H1 (cell line): ENCODE data around the gene SELENOF. TPM values are rescaled to one million over a fixed set of nuclear protein-coding genes. Genes with fewer than 3 reads are reported as not detected.

ENCODE experiments used
- CTCF ChIA-PET: fragments of 300-600 bp; sonication (Branson Sonifier 250); formaldehyde crosslinking; loops from one replicate; lab custom pipeline; 2021; ENCODE audit not compliant: partially characterized antibody; lab: Charles Lee
- POLR2A ChIA-PET: fragments of 300-600 bp; sonication (Branson Sonifier 250); formaldehyde crosslinking; loops from one replicate; lab custom pipeline; 2021; ENCODE audit warnings: inconsistent platforms; ENCODE audit not compliant: partially characterized antibody; lab: Charles Lee
- DNase-seq, 2 experiments: peaks; one replicate each; pipeline versions ENCODE4 v3.0.0 to v3.0.0-alpha.2; 2010 to 2022; ENCODE audit warnings: low spot score in 2 of 2, low read depth in 1 of 2, mixed read lengths in 1 of 2
- FAIRE-seq: peaks from 2 replicates; lab custom pipeline; 2011; peaks lifted over from hg19 to GRCh38; lab: Jason Lieb, UNC
- H2AFZ ChIP-seq: 2 replicates; pipeline ENCODE4 v1.8.1; 2012; ENCODE audit warnings: low read length, inconsistent platforms
- H2AK5ac ChIP-seq: 2 replicates; pipeline ENCODE4 v1.6.1; 2013; ENCODE audit warnings: low read depth, low read length
- H2BK120ac ChIP-seq: replicated peaks from 2 replicates; pipeline ENCODE3; 2013; ENCODE audit warnings: low read depth, low read length, inconsistent platforms
- H2BK12ac ChIP-seq: 2 replicates; pipeline ENCODE4 v1.6.1; 2013; ENCODE audit warnings: low read depth, low read length
- H2BK15ac ChIP-seq: 2 replicates; pipeline ENCODE4 v1.6.1; 2013; ENCODE audit warnings: low read length
- H2BK20ac ChIP-seq: 2 replicates; pipeline ENCODE4 v1.6.1; 2013; ENCODE audit warnings: low read length
- H2BK5ac ChIP-seq: 2 replicates; pipeline ENCODE4 v1.6.1; 2013; ENCODE audit warnings: low read depth, low read length
- H3K14ac ChIP-seq: 2 replicates; pipeline ENCODE4 v1.6.1; 2013; ENCODE audit warnings: inconsistent platforms; ENCODE audit not compliant: insufficient read length
- H3K18ac ChIP-seq: 2 replicates; pipeline ENCODE4 v1.6.1; 2013; ENCODE audit warnings: low read length; ENCODE audit errors: extremely low read depth
- H3K23ac ChIP-seq: 2 replicates; pipeline ENCODE4 v1.6.1; 2013; ENCODE audit warnings: inconsistent platforms; ENCODE audit not compliant: insufficient read length
- H3K23me2 ChIP-seq: 2 replicates; pipeline ENCODE4 v1.6.1; 2013; ENCODE audit warnings: low read depth, low read length
- H3K27ac ChIP-seq: 2 replicates; pipeline ENCODE4 v1.6.1; 2011; ENCODE audit warnings: low read depth, low read length, inconsistent platforms
- H3K27me3 ChIP-seq, 4 experiments: replicated peaks in 1 of 4; 1 replicate in 1 of 4; 2 replicates in 3 of 4; pipeline versions ENCODE4 v1.6.1 to v1.8.1; 2011 to 2013; ENCODE audit warnings: low read length in 3 of 4, mild to moderate bottlenecking in 3 of 4, inconsistent platforms in 2 of 4, mixed read lengths in 2 of 4, moderate library complexity in 1 of 4; ENCODE audit not compliant: control insufficient read depth in 3 of 4, insufficient read depth in 3 of 4; ENCODE audit errors: extremely low read depth in 1 of 4
- H3K36me3 ChIP-seq, 4 experiments: 2 replicates each; pipeline versions ENCODE4 v1.6.1 to v1.8.1; 2011 to 2013; ENCODE audit warnings: mild to moderate bottlenecking in 4 of 4, low read length in 3 of 4, moderate library complexity in 2 of 4, control low read depth in 1 of 4, inconsistent platforms in 1 of 4; ENCODE audit not compliant: insufficient read depth in 4 of 4, control insufficient read depth in 2 of 4
- H3K4ac ChIP-seq: replicated peaks from 2 replicates; pipeline ENCODE3; 2013; ENCODE audit warnings: low read length, low read depth, mixed read lengths, inconsistent platforms; ENCODE audit not compliant: insufficient read length
- H3K4me1 ChIP-seq, 4 experiments: replicated peaks in 1 of 4; 1 replicate in 1 of 4; 2 replicates in 3 of 4; pipeline versions ENCODE4 v1.6.1 to v1.8.1; 2011 to 2013; ENCODE audit warnings: low read length in 3 of 4, inconsistent platforms in 2 of 4, mixed read lengths in 1 of 4; ENCODE audit not compliant: insufficient read depth in 4 of 4, control insufficient read depth in 3 of 4
- H3K4me2 ChIP-seq, 2 experiments: 2 replicates each; pipeline versions ENCODE4 v1.6.1 to v1.8.1; 2011 to 2013; ENCODE audit warnings: low read depth in 2 of 2, low read length in 2 of 2, control low read depth in 1 of 2, inconsistent platforms in 1 of 2, mild to moderate bottlenecking in 1 of 2; ENCODE audit not compliant: insufficient read depth in 1 of 2
- H3K4me3 ChIP-seq, 4 experiments: fragments of 200-600, 300-600 bp in 1 of 4; sonication (generic), shearing (Covaris generic), sonication (Bioruptor Twin) in 1 of 4; 2 replicates each; pipeline versions ENCODE4 v1.5.1 to v1.8.1; 2011 to 2016; ENCODE audit warnings: low read length in 4 of 4, low read depth in 3 of 4, control low read depth in 2 of 4, inconsistent platforms in 2 of 4, mild to moderate bottlenecking in 2 of 4, mixed read lengths in 1 of 4, moderate library complexity in 1 of 4; ENCODE audit not compliant: insufficient read depth in 2 of 4; ENCODE audit errors: extremely low read depth in 1 of 4
- H3K56ac ChIP-seq: replicated peaks from 2 replicates; pipeline ENCODE3; 2013; ENCODE audit warnings: low read depth, mild to moderate bottlenecking, mixed read lengths, low read length, inconsistent platforms; ENCODE audit not compliant: insufficient read length
- H3K79me1 ChIP-seq: 2 replicates; pipeline ENCODE4 v1.6.1; 2013; ENCODE audit warnings: low read depth, low read length, control low read depth
- H3K79me2 ChIP-seq, 2 experiments: 2 replicates each; pipeline versions ENCODE4 v1.6.1 to v1.8.1; 2012 to 2013; ENCODE audit warnings: low read length in 2 of 2, mild to moderate bottlenecking in 2 of 2, inconsistent platforms in 1 of 2; ENCODE audit not compliant: insufficient read depth in 2 of 2, control insufficient read depth in 1 of 2
- H3K9ac ChIP-seq, 4 experiments: replicated peaks in 1 of 4; 1 replicate in 1 of 4; 2 replicates in 3 of 4; pipeline versions ENCODE4 v1.6.1 to v1.8.1; 2011 to 2013; ENCODE audit warnings: low read depth in 3 of 4, low read length in 3 of 4, control low read depth in 2 of 4, mild to moderate bottlenecking in 2 of 4, moderate library complexity in 2 of 4, inconsistent platforms in 1 of 4; ENCODE audit errors: extremely low read depth in 1 of 4
- H3K9me3 ChIP-seq, 2 experiments: 2 replicates each; pipeline versions ENCODE4 v1.6.1 to v1.8.1; 2012 to 2013; ENCODE audit warnings: mild to moderate bottlenecking in 2 of 2, moderate library complexity in 2 of 2, control low read depth in 1 of 2, inconsistent platforms in 1 of 2, low read depth in 1 of 2, low read length in 1 of 2, mixed read lengths in 1 of 2; ENCODE audit not compliant: insufficient read depth in 2 of 2
- H4K20me1 ChIP-seq, 2 experiments: replicated peaks in 1 of 2; 2 replicates each; pipeline versions ENCODE3 to v1.8.1; 2011 to 2013; ENCODE audit warnings: inconsistent platforms in 2 of 2, low read length in 2 of 2, mild to moderate bottlenecking in 1 of 2; ENCODE audit not compliant: insufficient read depth in 2 of 2, control insufficient read depth in 1 of 2
- H4K5ac ChIP-seq: 2 replicates; pipeline ENCODE4 v1.6.1; 2013; ENCODE audit warnings: low read length, low read depth, mixed read lengths, inconsistent platforms; ENCODE audit not compliant: insufficient read length
- H4K8ac ChIP-seq: 2 replicates; pipeline ENCODE4 v1.8.0; 2013; ENCODE audit warnings: mild to moderate bottlenecking, moderate library complexity, low read length, inconsistent platforms; ENCODE audit not compliant: insufficient read depth; ENCODE audit errors: extremely low read depth
- H4K91ac ChIP-seq: replicated peaks from 2 replicates; pipeline ENCODE3; 2013; ENCODE audit warnings: low read length, mixed read lengths, inconsistent platforms; ENCODE audit not compliant: insufficient read length
- CBX8 ChIP-seq: fragments of 300-800, 300-1000 bp; sonication (generic); IDR thresholded peaks from 2 replicates; pipeline ENCODE4 v1.7.1; 2016; ENCODE audit warnings: low read depth, low read length, borderline replicate concordance
- EGR1 ChIP-seq: IDR thresholded peaks from 2 replicates; pipeline ENCODE4 v1.6.1; 2011; ENCODE audit warnings: low read depth, low read length, borderline replicate concordance
- GTF2F1 ChIP-seq: IDR thresholded peaks from 2 replicates; pipeline ENCODE4 v1.6.1; 2012; ENCODE audit warnings: low read depth, low read length, improper control_type of control experiment, borderline replicate concordance
- KDM5A ChIP-seq: fragments of 200-600 bp; IDR thresholded peaks from 2 replicates; pipeline ENCODE4 v1.7.1; 2012; ENCODE audit warnings: mild to moderate bottlenecking, low read length, inconsistent platforms, mixed read lengths
- SIN3A ChIP-seq, 2 experiments: IDR thresholded peaks in 1 of 2; conservative IDR thresholded peaks in 1 of 2; 2 replicates each; pipeline ENCODE4 v1.6.1; 2011 to 2012; ENCODE audit warnings: low read length in 2 of 2, improper control_type of control experiment in 1 of 2, low read depth in 1 of 2, mild to moderate bottlenecking in 1 of 2
- WGBS, 2 experiments: shearing (Covaris generic) in 1 of 2; methylation state at CpG; one replicate each; pipeline versions ENCODE4 v1.1.6 to v1.1.7; 2013 to 2015; ENCODE audit warnings: low lambda C conversion rate in 2 of 2, mixed read lengths in 2 of 2, inconsistent platforms in 1 of 2, low coverage in 1 of 2, missing lambda C conversion rate in 1 of 2; ENCODE audit not compliant: insufficient replicate concordance in 2 of 2, insufficient coverage in 1 of 2, insufficient read length in 1 of 2; ENCODE audit errors: extremely low coverage in 1 of 2, missing lambda C conversion rate in 1 of 2; 5-methylcytosine and 5-hydroxymethylcytosine counted together
- polyA plus RNA-seq, 7 experiments: library from polyadenylated mRNA; depleted of rRNA in 3 of 7; stranded (reverse) in 5 of 7; unstranded in 2 of 7; fragments of >200 nt in 5 of 7; fragments of 200-250 nt in 2 of 7; gene quantifications; 1 replicate in 5 of 7; 2 replicates in 1 of 7; 4 replicates in 1 of 7; pipeline versions ENCODE4 v1.2.1 to v1.2.3, GENCODE V29; 2011 to 2013; ENCODE audit warnings: missing spikeins in 2 of 7, mixed read lengths in 2 of 7
- total RNA-seq: library from RNA; stranded (reverse); fragmentation: NEBNext Ultra II Directional; extraction: Animal tissue kit (Norgen Biotek cat#: 25700); gene quantifications from 2 replicates; pipeline ENCODE4 v1.2.1, GENCODE V29; 2021

The SELENOF gene
- total and polyA plus RNA-seq, 2 of the 8 experiments (the other 6 are each of a cell fraction or from before 2014, with no cell fraction given) = 70.7 to 163 TPM

- Histone ChIP-seq H3K36me3 (no peaks in the 10 kb centered on the region), H3K4me1 (peaks cover 0 to 9% (median 3%) of the 10 kb centered on the region in 4 experiments; a peak in 3 of 7 replicates), H4K5ac (no peak overlapping the region), H3K9me3 (no peaks in the 10 kb centered on the region), H2AFZ (no peak overlapping the region), H4K20me1 (peaks cover 0 to 2% of the 10 kb centered on the region in 2 experiments), H2BK12ac (no peak overlapping the region), H4K8ac (no peak overlapping the region), H3K79me2 (peaks cover 3 to 94% of the 10 kb centered on the region in 2 experiments), H2BK20ac (no peak overlapping the region), H3K27me3 (no peaks in the 10 kb centered on the region), H3K18ac (no peak overlapping the region), H3K9ac (no peak overlapping the region), H3K4me3 (no peak overlapping the region), H3K4ac (no peak overlapping the region), H3K14ac (no peak overlapping the region), H2BK5ac (no peak overlapping the region), H3K56ac (no peak overlapping the region), H2BK120ac (no peak overlapping the region), H3K23ac (no peak overlapping the region), H2AK5ac (no peak overlapping the region), H4K91ac (no peak overlapping the region), H3K27ac (no peak overlapping the region), H2BK15ac (no peak overlapping the region), H3K4me2 (peak overlapping the region in 1 of 2 experiments; percentile 22; a peak in 1 of 4 replicates), H3K79me1 (peaks cover 4% of the 10 kb centered on the region; the same call in 1 of the 2 replicates), H3K23me2 (no peaks in the 10 kb centered on the region)
- 89% methylated on average over 3 of the region's 3 CpGs; no CpG with 5 or more reads in 1 of the 2 experiments for WGBS, 2 experiments
- no peak for FAIRE-seq
- no peak for DNase-seq
- ChIA-PET CTCF (interaction anchor here (1.4 to 2.0 kb wide), 2 partner anchors 18 to 25 kb away, joined by 3 to 4 read pairs; no protein-coding TSS in a partner anchor), POLR2A (interaction anchor here (1.5 kb wide), 1 partner anchor 25 kb away, joined by 4 read pairs; the partner anchor contains the start of genes HS2ST1 and SELENOF)
- TF ChIP-seq SIN3A (conservative IDR thresholded peaks at IDR 0.05 in 1 of 2, IDR thresholded peaks at IDR 0.05 in 1 of 2; ENCODE audit: low read depth in 1 of 2, low read length in 2 of 2) = no peak
- no peak for TF ChIP-seq EGR1
- no peak for TF ChIP-seq GTF2F1
- no peak for TF ChIP-seq CBX8
- TF ChIP-seq KDM5A = no peak
These were observed 25.5 kb upstream of the SELENOF start for GRCh38 chr1:86939406-86939805.
